SIG-M5 treated with dmso at 0.1 percent for 504 hours (cell line): ENCODE results near the gene BCAS3.
"Not testable (repeated sequence)": the region's sequence is repeated elsewhere in the genome, so short reads cannot be mapped to it uniquely, and the experiment has no call there.

Experiments used
- DNase-seq: peaks from one replicate; lab custom pipeline; 2025; ENCODE audit not compliant: unreplicated experiment; lab: John Stamatoyannopoulos, UW

Gene BCAS3

GRCh38 chr17:60671482-60671881 is 6.2 kb upstream of the BCAS3 start:
- no peak for DNase-seq

- DNase-seq: not testable (repeated sequence)
Observed at GRCh38 chr17:60674637-60675036, 3.0 kb upstream of the BCAS3 start.

GRCh38 chr17:60675997-60676396 is 1.7 kb upstream of the BCAS3 start:
- no peak for DNase-seq

- DNase-seq: no peak
Observed at GRCh38 chr17:60676758-60677307, 818 bp upstream of the BCAS3 start.

GRCh38 chr17:60678118-60678444 is 430 bp downstream of the BCAS3 start:
- no peak for DNase-seq

GRCh38 chr17:60679287-60679686 is 1.6 kb downstream of the BCAS3 start:
- DNase-seq: no peak

- DNase-seq: no peak
Observed at GRCh38 chr17:60680754-60681153, 3.1 kb downstream of the BCAS3 start.

GRCh38 chr17:60685437-60685836 is 7.8 kb downstream of the BCAS3 start:
- DNase-seq: no peak

- DNase-seq: no peak
Observed at GRCh38 chr17:60695960-60696359, 18.3 kb downstream of the BCAS3 start.

GRCh38 chr17:60699090-60699489 is 21.4 kb downstream of the BCAS3 start:
- no peak for DNase-seq

- no peak for DNase-seq
Observed at GRCh38 chr17:60704170-60704569, 26.5 kb downstream of the BCAS3 start.

- no peak for DNase-seq
Observed at GRCh38 chr17:60712675-60713074, 35.0 kb downstream of the BCAS3 start.

- no peak for DNase-seq
Observed at GRCh38 chr17:60713608-60714007, 36.0 kb downstream of the BCAS3 start.

GRCh38 chr17:60716766-60717165 is 39.1 kb downstream of the BCAS3 start:
- no peak for DNase-seq

- no peak for DNase-seq
Observed at GRCh38 chr17:60717814-60718213, 40.2 kb downstream of the BCAS3 start.

- peak; percentile 96 for DNase-seq
Observed at GRCh38 chr17:60720763-60721531, 43.3 kb downstream of the BCAS3 start.

- DNase-seq: no peak
Observed at GRCh38 chr17:60724647-60725046, 47.0 kb downstream of the BCAS3 start.

- no peak for DNase-seq
Observed at GRCh38 chr17:60729854-60730253, 52.2 kb downstream of the BCAS3 start.

GRCh38 chr17:60730273-60730672 is 52.6 kb downstream of the BCAS3 start:
- no peak for DNase-seq

GRCh38 chr17:60738287-60738686 is 60.6 kb downstream of the BCAS3 start:
- no peak for DNase-seq

GRCh38 chr17:60740584-60740983 is 62.9 kb downstream of the BCAS3 start:
- no peak for DNase-seq

GRCh38 chr17:60741031-60741430 is 63.4 kb downstream of the BCAS3 start:
- no peak for DNase-seq

- no peak for DNase-seq
Observed at GRCh38 chr17:60743282-60743681, 65.6 kb downstream of the BCAS3 start.
